Stomach smooth muscle (tissue), 2 donors: Measurements from ENCODE around the gene CHST3.

Source experiments
- H3K27ac ChIP-seq: one replicate; pipeline ENCODE4 v1.7.0; 2013; ENCODE audit warnings: mild to moderate bottlenecking, low read length, inconsistent platforms
- H3K27me3 ChIP-seq, 2 donors: one replicate each; pipeline ENCODE4 v1.7.0; 2013; ENCODE audit warnings: low read length in 2 of 2; ENCODE audit not compliant: insufficient read depth in 2 of 2, control insufficient read depth in 1 of 2
- H3K36me3 ChIP-seq, 2 donors: one replicate each; pipeline ENCODE4 v1.7.0; 2013; ENCODE audit warnings: low read length in 2 of 2; ENCODE audit not compliant: control insufficient read depth in 2 of 2, insufficient read depth in 2 of 2
- H3K4me1 ChIP-seq: one replicate; pipeline ENCODE4 v1.7.0; 2013; ENCODE audit warnings: low read length; ENCODE audit not compliant: control insufficient read depth, insufficient read depth
- H3K4me3 ChIP-seq, 2 donors: one replicate each; pipeline ENCODE4 v1.7.0; 2013; ENCODE audit warnings: low read length in 2 of 2
- H3K9ac ChIP-seq, 2 donors: one replicate each; pipeline ENCODE4 v1.7.0; 2013; ENCODE audit warnings: low read length in 2 of 2, mild to moderate bottlenecking in 1 of 2
- H3K9me3 ChIP-seq, 2 donors: one replicate each; pipeline ENCODE4 v1.7.0; 2013; ENCODE audit warnings: low read length in 2 of 2; ENCODE audit not compliant: control insufficient read depth in 2 of 2
- donor health status: healthy.
- donor health status: Pancreatic carcinoma.

Gene CHST3

DNA sequence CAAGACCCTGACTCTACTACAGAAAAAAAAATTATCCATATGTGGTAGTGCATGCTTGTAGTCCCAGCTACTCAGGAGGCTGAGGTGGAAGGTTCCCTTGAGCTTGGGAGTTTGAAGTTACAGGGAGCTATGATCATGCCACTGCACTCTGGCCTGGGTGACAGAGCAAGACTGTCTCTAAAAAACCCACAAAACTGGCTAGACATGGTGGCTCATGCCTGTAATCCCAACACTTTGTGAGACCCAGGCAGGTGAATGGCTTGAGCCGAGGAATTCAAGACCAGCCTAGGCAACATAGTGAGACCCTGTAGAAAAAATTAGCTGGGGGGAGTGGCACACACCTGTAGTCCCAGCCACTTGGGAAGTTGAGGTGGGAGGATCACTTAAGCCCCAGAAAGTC is 32.9 kb upstream of the CHST3 start:
- peaks cover 3 to 5% of the 10 kb centered on the region in 2 donors for H3K9me3 ChIP-seq
- no peaks in the 10 kb centered on the region for H3K27me3 ChIP-seq
- no peaks in the 10 kb centered on the region for H3K4me1 ChIP-seq
- H3K36me3 ChIP-seq, result no peaks in the 10 kb centered on the region
- H3K9ac ChIP-seq, result no peak overlapping the region
- H3K27ac ChIP-seq, result no peak overlapping the region
- H3K4me3 ChIP-seq, result no peak overlapping the region

DNA sequence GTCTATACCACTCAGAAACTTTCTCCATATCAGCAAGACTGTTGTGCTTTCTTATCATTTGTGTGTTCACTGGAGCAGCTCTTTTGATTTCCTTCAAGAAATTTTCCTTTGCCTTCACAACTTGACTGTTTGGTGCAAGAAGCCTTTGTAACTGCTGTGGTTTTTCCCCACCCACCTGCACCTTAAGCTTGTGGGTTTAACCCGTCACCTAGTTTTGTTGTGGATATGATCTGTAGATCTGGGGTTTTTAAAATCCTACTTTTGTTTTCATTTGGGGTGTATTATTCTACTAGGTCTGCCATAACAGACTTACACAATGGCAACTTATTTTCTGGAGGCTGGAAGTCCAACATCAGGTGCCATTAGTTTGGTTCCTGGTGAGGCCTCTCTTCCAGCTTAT is 30.5 kb upstream of the CHST3 start:
- H3K9ac ChIP-seq, result no peak overlapping the region
- H3K4me1 ChIP-seq, result no peaks in the 10 kb centered on the region
- no peaks in the 10 kb centered on the region for H3K27me3 ChIP-seq
- H3K36me3 ChIP-seq, result no peaks in the 10 kb centered on the region
- no peak overlapping the region for H3K4me3 ChIP-seq
- H3K9me3 ChIP-seq, result peaks cover 3 to 5% of the 10 kb centered on the region in 2 donors
- no peak overlapping the region for H3K27ac ChIP-seq

DNA sequence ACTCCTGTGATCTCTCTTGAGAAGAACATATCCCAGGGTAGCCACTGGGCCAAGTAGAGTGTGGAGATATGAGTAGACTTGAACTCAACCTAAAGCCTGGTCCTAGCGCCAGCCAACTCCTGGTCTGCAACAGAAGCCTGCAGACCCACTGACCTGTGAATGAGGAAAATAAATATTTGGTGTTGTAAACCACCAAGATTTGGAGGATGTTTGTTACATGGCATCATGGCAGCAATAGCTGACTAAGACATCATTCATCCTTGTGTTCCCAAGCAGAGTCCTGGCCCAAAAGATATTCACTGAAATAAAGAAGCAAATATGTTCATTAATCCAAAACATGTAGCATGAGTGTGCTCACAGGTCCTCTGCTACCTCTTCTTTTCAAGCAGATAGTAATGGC is 26.0 kb upstream of the CHST3 start:
- H3K36me3 ChIP-seq, result no peaks in the 10 kb centered on the region
- no peaks in the 10 kb centered on the region for H3K4me1 ChIP-seq
- H3K9ac ChIP-seq, result no peak overlapping the region
- H3K4me3 ChIP-seq, result no peak overlapping the region
- H3K27ac ChIP-seq, result no peak overlapping the region
- H3K9me3 ChIP-seq, result peaks cover 3% of the 10 kb centered on the region in 2 donors
- no peaks in the 10 kb centered on the region for H3K27me3 ChIP-seq

DNA sequence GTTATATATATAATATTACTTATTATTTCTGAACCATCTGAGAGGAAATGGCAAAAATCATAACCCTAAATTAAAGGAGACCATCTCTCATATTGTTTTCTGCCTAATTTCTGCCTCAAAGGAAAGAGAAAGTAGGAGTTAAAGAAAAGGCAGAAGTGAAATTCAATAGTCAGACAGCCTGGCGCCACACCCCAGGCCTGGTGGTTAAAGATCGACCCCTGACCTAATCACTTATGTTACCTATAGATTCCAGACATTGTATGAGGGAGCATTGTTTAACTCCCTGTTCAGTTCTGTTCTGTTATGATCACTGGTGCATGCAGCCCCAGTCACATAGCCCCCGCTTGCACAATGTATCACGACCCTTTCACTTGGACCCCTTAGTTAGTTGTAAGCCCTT is 24.9 kb upstream of the CHST3 start:
- no peaks in the 10 kb centered on the region for H3K9me3 ChIP-seq
- H3K9ac ChIP-seq, result no peak overlapping the region
- no peaks in the 10 kb centered on the region for H3K36me3 ChIP-seq
- H3K4me1 ChIP-seq, result no peaks in the 10 kb centered on the region
- H3K27me3 ChIP-seq, result no peaks in the 10 kb centered on the region
- no peak overlapping the region for H3K27ac ChIP-seq
- no peak overlapping the region for H3K4me3 ChIP-seq

DNA sequence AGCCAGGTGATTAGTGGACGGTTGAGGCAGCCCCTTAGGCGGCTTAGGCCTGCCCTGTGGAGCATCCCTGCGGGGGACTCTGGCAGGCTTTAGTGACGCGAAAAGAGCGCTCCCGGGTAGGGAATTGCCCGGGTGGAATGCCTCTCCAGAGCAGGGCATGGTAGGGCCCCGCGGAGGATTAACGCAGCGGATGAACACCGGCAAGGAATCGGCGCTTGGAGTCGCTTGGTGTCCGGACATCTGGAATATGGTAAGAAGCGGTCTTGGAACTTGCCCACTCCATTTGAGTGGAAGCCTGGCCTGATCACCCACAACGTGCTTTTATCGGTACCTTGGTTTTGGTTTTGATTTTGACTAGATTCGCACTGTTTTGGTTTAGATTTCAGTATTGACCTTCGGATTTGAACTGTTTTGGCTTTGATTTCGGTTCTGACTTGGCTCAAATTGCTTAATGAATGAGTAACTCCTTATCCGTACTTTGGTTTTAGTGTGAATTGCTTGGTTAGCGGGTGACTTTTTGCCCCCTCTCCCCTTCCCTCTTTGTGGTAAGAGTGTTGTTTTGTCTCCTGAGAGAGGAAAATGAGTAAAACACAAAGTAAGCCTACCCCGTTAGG is 24.2 kb upstream of the CHST3 start:
- no peak overlapping the region for H3K4me3 ChIP-seq
- no peaks in the 10 kb centered on the region for H3K27me3 ChIP-seq
- peaks cover 3 to 4% of the 10 kb centered on the region in 2 donors for H3K9me3 ChIP-seq
- H3K9ac ChIP-seq, result no peak overlapping the region
- no peak overlapping the region for H3K27ac ChIP-seq
- H3K4me1 ChIP-seq, result no peaks in the 10 kb centered on the region
- no peaks in the 10 kb centered on the region for H3K36me3 ChIP-seq

DNA sequence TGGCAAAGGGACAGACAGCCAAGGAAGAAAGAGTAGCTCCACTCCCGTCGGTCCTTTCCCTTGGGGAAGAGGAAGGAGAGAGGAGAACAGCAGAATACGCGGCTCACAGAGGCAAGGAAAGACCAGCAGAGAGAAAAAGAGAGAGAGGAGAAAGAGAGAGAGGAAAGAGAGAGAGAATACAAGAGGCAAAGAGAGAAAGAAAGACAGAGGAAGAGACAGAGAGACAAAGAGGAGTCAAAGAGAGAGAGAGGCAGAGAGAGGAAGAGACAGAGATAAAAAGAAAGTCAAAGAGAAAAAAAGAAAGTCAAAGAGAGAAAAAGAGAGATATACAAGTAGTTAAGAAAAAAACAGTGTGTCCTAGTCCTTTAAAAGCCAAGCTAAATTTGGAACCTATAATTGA is 23.4 kb upstream of the CHST3 start:
- no peak overlapping the region for H3K4me3 ChIP-seq
- peaks cover 3 to 9% of the 10 kb centered on the region in 2 donors for H3K9me3 ChIP-seq
- H3K36me3 ChIP-seq, result no peaks in the 10 kb centered on the region
- no peak overlapping the region for H3K9ac ChIP-seq
- no peaks in the 10 kb centered on the region for H3K27me3 ChIP-seq
- no peak overlapping the region for H3K27ac ChIP-seq
- no peaks in the 10 kb centered on the region for H3K4me1 ChIP-seq

DNA sequence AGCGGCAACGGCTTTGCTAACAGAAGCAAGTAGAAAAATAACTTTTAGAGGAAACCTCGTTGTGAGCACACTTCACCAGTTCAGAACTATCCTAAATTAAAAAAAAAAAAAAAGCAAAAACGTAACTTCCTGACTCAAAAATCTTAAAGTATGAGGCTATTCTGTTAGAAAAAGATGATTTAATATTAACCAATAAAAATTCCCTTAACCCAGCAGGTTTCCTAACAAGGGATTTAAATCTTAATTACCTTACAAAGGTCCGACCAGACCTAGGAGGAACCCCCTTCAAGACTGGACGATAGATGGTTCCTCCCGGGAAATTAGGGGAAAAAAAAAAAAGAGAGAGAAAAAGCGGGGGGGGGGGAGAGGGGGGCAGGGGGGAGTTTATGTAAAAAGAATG is 22.9 kb upstream of the CHST3 start:
- Histone ChIP-seq H3K4me1 (no peaks in the 10 kb centered on the region), H3K9ac (no peak overlapping the region), H3K27me3 (no peaks in the 10 kb centered on the region), H3K4me3 (no peak overlapping the region), H3K36me3 (no peaks in the 10 kb centered on the region), H3K27ac (no peak overlapping the region), H3K9me3 (peaks cover 3 to 15% of the 10 kb centered on the region in 2 donors)

DNA sequence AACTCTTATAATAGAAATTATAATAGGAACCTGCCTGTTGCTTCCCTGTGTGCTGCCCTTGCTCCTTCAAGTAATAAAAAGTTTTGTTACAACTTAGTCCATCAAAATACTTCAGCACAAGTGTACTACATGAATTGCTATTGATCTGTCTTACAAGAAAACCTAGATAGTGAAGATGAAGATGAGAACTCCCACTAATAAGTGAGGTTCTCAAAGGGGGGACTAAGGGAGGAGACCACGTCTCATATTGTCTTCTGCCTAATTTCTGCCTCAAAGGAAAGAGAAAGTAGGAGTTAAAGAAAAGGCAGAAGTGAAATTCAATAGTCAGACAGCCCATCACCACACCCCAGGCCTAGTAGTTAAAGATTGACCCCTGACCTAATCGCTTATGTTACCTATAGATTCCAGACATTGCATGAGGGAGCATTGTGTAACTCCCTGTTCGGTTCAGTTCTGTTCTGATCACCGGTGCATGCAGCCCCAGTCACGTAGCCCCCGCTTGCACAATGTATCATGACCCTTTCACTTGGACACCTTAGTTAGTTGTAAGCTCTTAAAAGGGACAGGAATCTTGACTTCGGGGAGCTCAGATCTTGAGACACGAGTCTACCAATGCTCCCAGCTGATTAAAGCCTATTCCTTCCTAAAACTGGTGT is 18.2 kb upstream of the CHST3 start:
- Histone ChIP-seq H3K36me3 (no peaks in the 10 kb centered on the region), H3K27ac (no peak overlapping the region), H3K4me3 (no peak overlapping the region), H3K27me3 (no peaks in the 10 kb centered on the region), H3K9me3 (peaks cover 6 to 37% of the 10 kb centered on the region in 2 donors), H3K4me1 (no peaks in the 10 kb centered on the region), H3K9ac (no peak overlapping the region)

DNA sequence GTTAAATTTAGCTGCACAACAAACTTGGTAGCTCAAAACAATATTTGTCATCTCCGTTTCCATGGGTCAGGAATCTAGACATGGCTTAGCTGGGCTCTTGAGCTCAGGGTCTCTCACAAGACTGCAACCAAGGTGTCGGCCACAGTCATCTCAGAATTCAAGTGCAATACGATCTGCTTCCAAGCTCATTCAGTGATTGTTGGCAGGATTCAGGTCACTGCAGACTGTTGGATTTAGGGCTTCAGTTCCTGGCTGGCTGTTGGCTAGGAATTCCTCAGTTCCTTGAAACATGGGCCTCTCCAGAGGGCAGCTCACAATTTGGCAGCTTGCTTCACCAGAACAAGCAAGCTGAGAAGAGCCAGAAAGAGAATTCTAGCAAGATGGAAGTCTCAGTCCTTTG is 17.5 kb upstream of the CHST3 start:
- H3K36me3 ChIP-seq, result no peaks in the 10 kb centered on the region
- peaks cover 6 to 37% of the 10 kb centered on the region in 2 donors for H3K9me3 ChIP-seq
- no peak overlapping the region for H3K27ac ChIP-seq
- H3K9ac ChIP-seq, result no peak overlapping the region
- no peaks in the 10 kb centered on the region for H3K4me1 ChIP-seq
- no peaks in the 10 kb centered on the region for H3K27me3 ChIP-seq
- H3K4me3 ChIP-seq, result no peak overlapping the region

DNA sequence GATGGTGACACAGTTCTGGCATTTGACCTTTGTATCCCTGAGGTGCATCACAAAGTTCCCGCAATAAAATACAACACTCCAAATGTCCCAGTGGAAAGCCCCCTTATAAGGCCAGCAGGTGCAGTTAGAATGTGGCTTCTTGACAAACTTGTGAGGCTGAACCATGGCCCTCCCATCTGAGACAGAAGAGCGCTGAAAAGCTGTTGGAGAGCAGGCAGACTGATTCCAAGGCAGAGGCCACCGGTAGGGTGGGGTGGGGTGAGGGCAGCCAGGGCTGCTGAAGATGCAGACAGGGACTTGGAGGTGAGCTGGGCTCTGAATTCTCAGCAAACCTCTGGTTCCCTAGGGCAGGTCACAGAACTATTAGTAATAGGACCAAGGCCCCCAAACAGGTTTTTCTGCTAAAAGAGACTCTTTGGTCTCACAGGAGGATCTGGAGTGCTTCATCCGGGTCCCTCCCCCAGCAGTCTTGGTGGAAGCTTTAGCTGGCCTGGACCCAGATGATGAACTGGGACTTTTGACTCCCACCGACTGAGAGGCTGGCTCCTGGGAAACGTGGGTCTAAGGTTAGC is 15.6 kb upstream of the CHST3 start:
- no peak overlapping the region for H3K27ac ChIP-seq
- H3K4me1 ChIP-seq, result no peaks in the 10 kb centered on the region
- no peak overlapping the region for H3K4me3 ChIP-seq
- H3K9ac ChIP-seq, result no peak overlapping the region
- no peaks in the 10 kb centered on the region for H3K27me3 ChIP-seq
- H3K36me3 ChIP-seq, result no peaks in the 10 kb centered on the region
- H3K9me3 ChIP-seq, result peaks cover 6 to 37% of the 10 kb centered on the region in 2 donors

DNA sequence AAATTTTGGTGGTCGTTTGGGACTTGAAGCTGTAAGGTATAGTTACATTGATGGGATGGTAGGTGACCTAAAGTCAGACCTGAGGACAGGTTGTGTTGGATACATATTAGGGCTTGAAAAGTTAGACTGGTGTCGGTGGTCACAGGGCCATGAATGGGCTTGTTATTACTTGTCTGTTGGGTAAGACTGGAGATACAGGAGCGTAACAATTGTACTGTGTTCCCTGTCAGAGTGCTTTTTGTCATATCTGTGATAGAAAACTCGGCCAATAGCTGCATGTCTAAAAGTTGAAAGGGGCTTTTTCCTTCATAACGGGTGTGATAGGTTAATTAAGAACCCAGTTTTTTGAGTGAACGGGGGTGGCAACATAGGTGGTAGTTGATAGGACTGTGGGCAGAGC is 13.5 kb upstream of the CHST3 start:
- peaks cover 3 to 28% of the 10 kb centered on the region in 2 donors for H3K9me3 ChIP-seq

More for the DNA sequence above, 13.5 kb upstream of the CHST3 start:
- Histone ChIP-seq H3K27me3 (no peaks in the 10 kb centered on the region), H3K4me3 (no peak overlapping the region), H3K36me3 (no peaks in the 10 kb centered on the region), H3K27ac (no peak overlapping the region), H3K4me1 (no peaks in the 10 kb centered on the region), H3K9ac (no peak overlapping the region)
